Measurements from ENCODE around the gene GATA1.

The GATA1 gene

DNA sequence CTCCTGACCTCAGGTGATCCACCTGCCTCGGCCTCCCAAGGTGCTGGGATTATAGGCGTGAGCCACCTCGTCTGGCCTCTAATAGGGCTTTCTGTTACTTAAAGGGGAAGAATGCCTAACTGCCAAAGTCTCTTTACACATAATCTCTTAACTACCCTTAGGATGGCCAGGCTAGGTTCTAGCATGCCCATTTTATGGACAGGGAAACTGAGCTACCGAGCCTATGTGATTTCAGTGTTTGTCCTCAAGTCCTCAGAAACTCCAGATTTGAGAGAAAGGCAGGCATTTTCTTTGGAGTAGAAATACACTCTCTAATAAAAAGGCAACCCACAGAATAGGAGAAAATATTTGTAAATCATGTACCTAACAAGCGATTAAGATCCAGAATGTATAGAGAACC lies 37.2 kb upstream of the GATA1 start:
- TF ChIP-seq, protein P1, sequence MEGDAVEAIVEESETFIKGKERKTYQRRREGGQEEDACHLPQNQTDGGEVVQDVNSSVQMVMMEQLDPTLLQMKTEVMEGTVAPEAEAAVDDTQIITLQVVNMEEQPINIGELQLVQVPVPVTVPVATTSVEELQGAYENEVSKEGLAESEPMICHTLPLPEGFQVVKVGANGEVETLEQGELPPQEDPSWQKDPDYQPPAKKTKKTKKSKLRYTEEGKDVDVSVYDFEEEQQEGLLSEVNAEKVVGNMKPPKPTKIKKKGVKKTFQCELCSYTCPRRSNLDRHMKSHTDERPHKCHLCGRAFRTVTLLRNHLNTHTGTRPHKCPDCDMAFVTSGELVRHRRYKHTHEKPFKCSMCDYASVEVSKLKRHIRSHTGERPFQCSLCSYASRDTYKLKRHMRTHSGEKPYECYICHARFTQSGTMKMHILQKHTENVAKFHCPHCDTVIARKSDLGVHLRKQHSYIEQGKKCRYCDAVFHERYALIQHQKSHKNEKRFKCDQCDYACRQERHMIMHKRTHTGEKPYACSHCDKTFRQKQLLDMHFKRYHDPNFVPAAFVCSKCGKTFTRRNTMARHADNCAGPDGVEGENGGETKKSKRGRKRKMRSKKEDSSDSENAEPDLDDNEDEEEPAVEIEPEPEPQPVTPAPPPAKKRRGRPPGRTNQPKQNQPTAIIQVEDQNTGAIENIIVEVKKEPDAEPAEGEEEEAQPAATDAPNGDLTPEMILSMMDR (IDR thresholded peaks at IDR 0.05; ENCODE audit: low read depth, low read length) = no peak
- H3K4me3 ChIP-seq (ENCODE audit: low read depth, low read length) = no peak overlapping the region

DNA sequence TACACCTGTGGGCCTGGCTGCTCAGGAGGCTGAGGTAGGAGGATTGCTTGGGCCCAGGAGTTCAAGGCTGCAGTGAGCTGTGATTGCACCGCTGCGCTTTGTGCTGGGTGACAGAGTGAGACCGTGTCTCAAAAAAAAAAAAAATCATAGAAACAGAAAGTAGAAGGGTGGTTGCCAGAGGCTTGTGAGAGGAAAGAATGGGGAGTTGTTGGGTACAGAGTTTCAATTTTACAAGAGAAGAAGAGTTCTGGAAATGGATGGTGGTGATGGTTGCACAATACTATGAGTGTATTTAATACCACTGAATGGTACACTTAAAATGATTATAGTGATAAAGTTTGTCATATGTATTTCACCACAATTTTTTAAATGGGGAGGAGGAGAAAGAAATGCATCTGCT lies 35.0 kb upstream of the GATA1 start:
- H3K4me3 ChIP-seq (ENCODE audit: low read depth, low read length) = no peak overlapping the region
- TF ChIP-seq, protein P1 (IDR thresholded peaks at IDR 0.05; ENCODE audit: low read depth, low read length) = no peak

DNA sequence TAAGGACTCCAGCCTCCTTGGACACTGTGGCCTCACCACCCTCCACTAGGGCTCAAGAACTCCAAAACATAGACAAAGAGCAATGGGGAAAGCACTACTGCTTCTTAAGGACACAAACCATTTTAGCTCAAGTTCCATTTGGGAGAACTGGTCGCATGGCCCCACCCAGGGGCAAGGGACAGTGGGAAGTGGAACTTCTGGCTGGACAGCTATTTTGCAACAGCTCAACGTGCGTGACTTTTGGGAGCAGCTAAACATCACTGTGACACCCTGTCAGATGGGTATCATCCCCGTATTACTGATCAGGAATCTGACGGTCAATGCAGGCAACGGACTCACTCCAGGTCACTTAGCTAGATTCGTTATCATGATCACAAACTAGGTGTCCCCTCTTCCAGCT lies 33.9 kb upstream of the GATA1 start:
- no peak overlapping the region for H3K4me3 ChIP-seq (ENCODE audit: low read depth, low read length)
- TF ChIP-seq, protein P1 (IDR thresholded peaks at IDR 0.05; ENCODE audit: low read depth, low read length) = no peak

DNA sequence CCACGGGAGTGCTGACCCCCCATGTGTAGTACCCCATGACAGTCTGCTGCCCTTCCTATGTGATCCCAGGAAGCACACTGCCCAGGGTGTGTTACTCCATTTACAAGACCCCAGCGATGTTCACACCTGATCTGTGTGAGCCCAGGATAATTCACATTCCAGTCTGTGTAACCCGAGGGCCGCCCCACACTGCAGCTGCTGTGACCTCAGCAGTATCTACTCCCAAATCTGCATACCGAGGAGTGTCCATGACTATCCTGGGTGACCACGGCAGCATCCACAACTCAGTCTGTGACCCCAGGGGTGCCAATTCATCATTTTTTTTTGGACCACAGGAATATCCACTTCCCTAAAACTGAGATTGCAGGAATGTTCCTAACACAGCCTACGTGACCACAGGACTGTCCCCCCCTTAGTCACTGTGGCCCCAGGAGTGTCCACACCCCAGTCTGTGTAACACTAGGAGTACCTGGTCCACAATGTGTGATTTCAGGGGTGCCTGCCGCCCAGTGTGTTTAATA lies 32.6 kb upstream of the GATA1 start:
- no peak overlapping the region for H3K4me3 ChIP-seq (ENCODE audit: low read depth, low read length)
- TF ChIP-seq, protein P1 (IDR thresholded peaks at IDR 0.05; ENCODE audit: low read depth, low read length) = no peak

DNA sequence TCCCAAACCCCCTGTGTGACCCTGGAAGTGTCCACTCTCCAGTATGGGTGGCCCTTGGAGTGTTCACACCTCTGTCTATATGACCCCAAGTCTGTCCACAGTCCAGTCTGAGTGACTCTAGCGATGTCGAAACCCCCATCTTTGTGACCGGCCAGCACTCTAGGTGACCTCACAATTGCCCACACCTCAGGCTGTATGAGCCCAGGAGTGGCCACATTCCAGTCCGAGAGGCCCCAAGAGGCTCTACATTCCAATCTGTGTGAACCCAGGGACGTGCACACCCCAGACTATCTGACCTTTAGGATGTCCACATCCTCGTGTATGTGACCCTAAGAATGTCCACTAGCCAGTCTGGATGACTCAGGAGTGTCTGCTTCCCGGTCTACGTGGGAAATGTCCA lies 32.2 kb upstream of the GATA1 start:
- TF ChIP-seq, protein P1 (IDR thresholded peaks at IDR 0.05; ENCODE audit: low read depth, low read length) = no peak
- H3K4me3 ChIP-seq (ENCODE audit: low read depth, low read length) = no peak overlapping the region

DNA sequence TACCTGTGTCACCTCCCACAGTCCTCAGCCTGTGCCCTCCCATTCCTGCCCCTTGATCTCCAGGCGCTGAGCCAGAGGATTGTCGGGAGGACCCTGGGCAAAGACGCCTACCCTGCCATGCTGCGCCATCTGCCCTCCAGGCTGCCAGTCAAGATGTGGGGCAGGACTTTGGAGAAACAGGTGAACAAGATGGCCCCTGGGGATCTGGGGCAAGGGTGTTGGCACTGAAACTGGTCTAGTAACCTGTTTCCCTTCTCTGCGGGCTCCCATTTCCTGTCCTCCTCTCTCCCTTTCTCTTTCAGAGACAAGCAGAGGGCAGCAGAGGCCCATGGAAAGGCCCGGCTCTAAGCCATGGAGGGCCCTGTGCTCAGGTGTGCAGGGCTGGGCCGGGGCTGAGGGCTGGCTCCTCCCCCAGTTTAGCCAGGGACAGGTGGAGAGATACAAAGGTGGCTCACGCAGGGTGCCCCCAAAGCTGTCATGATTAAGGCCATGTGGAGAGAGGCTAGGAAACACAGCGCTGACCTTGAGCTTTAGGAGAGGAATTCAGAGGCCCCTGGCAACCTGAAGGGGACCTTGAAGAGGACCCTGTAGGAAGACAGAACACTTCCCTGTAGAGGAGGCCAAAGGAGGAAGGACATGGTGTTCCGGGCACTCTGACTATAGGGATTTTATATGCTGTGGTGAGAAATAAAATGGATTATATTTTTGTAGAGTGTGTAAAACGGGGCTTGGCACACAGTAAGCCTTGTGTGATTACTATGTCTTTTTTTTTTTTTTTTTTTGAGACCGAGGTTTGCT lies 24.5 kb upstream of the GATA1 start, which contains the start of gene GLOD5:
Gene GLOD5, plus strand, starts transcription at position 74 of the 798 bp plus-strand sequence. Its CDS starts 44 bp downstream, at position 118.
- TF ChIP-seq, protein P1 (IDR thresholded peaks at IDR 0.05; ENCODE audit: low read depth, low read length) = no peak
- H3K4me3 ChIP-seq (ENCODE audit: low read depth, low read length) = no peak within 1 kb of the TSS

DNA sequence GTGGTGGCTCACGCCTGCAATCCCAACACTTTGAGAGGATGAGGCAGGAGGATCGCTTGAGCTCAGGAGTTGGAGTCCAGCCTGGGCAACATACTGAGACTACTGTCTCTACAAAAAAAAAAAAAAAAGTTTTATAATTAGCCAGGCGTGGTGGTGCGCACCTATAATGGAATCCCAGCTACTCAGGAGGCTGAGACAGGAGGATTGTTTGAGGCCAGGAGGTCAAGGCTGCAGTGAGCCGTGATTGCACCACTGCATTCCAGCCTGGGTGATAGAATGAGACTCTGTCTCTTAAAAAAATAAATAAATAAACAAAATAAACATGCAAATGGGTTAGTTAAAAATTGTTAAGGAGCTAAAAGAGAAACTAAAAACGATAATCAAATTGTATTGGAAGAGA lies 17.2 kb upstream of the GATA1 start:
- TF ChIP-seq, protein P1 (IDR thresholded peaks at IDR 0.05; ENCODE audit: low read depth, low read length) = no peak
- no peak overlapping the region for H3K4me3 ChIP-seq (ENCODE audit: low read depth, low read length)

Measured in WI38 (cell line).